Measurements from ENCODE around the gene KCNJ10.

The KCNJ10 gene

GRCh38 chr1:159949981-159950381, 120.0 kb downstream of the KCNJ10 start:
- no peak for DNase-seq (ENCODE audit: low read depth)
- TF ChIP-seq CTCF (conservative IDR thresholded peaks at IDR 0.05; ENCODE audit: control insufficient read depth, insufficient read depth, low read depth, low read length), result no peak
- no peak overlapping the region for H3K4me3 ChIP-seq (ENCODE audit: control insufficient read depth, low read depth, low read length)

- no peak overlapping the region for H3K4me3 ChIP-seq (ENCODE audit: control insufficient read depth, low read depth, low read length)
- no peak for TF ChIP-seq CTCF (conservative IDR thresholded peaks at IDR 0.05; ENCODE audit: control insufficient read depth, insufficient read depth, low read depth, low read length)
- DNase-seq (ENCODE audit: low read depth), result no peak
Observed at GRCh38 chr1:159949123-159949522, 120.8 kb downstream of the KCNJ10 start.

All from fibroblast of mammary gland (primary cell).